Fibroblast of pulmonary artery (primary cell): ENCODE data around the gene EFNA2.
A peak's percentile ranks its signal among the peaks of the same experiment; 100 is the strongest.

ENCODE experiments used
- DNase-seq: peaks from one replicate; pipeline ENCODE4 v3.0.0-alpha.2; 2010; ENCODE audit warnings: low read depth
- H3K4me3 ChIP-seq: replicated peaks from 2 replicates; pipeline ENCODE4 v1.5.1; 2011; ENCODE audit warnings: low read depth, mild to moderate bottlenecking, control low read depth, low read length, moderate library complexity
- CTCF ChIP-seq: IDR thresholded peaks from 2 replicates; pipeline ENCODE4 v1.5.1; 2011; ENCODE audit warnings: mild to moderate bottlenecking, control low read depth, low read length, inconsistent platforms; ENCODE audit errors: missing control alignments

EFNA2 gene

GRCh38 chr19:1249990-1250436 lies 35.7 kb upstream of the EFNA2 start:
- H3K4me3 ChIP-seq = peak overlapping the region; percentile 85
- no peak for TF ChIP-seq CTCF
- DNase-seq = no peak

DNA sequence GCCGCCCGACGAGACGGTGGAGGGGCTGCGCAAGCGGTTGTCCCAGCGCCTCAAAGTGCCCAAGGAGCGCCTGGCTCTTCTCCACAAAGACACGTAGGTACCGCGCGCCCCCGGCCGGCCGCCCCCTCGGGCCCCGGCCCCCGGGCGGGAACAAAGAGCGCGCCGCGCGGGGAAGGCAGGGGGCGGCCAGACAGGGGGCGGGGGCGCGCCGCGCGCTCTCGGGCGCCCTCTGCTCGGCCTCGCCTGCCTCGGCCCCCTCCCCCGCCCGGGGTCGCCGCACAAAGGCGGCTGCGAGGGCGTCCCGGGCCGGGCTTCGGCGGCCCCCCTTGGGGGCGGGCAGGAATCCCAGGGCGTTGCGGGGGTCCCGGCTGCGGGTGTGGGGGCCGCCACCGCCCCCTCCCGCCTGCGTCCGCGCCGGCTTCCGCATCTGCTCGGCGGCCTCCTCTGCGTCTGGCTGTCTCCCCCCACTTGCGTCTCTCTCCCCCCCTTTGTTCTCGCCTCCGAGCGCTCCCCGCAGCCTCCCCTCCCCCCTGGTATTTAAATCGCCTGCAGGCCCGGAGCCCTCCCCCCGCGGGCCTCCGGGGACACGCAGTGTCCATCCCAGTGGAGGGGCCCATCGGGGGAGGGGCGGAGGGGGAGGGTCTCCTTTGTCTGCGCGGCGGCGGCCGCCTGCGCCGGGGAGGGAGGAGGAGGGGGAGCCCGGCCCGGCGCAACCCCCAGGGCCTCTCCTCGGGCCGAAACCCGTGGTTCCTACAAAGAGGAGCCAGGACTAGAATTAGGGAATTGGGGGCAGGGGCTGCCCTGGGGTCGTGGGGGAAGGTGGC lies 35.0 kb upstream of the EFNA2 start:
- no peak for TF ChIP-seq CTCF
- peak; percentile 82 for DNase-seq
- peak overlapping the region; percentile 85 for H3K4me3 ChIP-seq

- no peak for TF ChIP-seq CTCF
- H3K4me3 ChIP-seq = peak overlapping the region; percentile 85
- peak; percentile 82 for DNase-seq
These were observed 34.1 kb upstream of the EFNA2 start for GRCh38 chr19:1251330-1252220.

DNA sequence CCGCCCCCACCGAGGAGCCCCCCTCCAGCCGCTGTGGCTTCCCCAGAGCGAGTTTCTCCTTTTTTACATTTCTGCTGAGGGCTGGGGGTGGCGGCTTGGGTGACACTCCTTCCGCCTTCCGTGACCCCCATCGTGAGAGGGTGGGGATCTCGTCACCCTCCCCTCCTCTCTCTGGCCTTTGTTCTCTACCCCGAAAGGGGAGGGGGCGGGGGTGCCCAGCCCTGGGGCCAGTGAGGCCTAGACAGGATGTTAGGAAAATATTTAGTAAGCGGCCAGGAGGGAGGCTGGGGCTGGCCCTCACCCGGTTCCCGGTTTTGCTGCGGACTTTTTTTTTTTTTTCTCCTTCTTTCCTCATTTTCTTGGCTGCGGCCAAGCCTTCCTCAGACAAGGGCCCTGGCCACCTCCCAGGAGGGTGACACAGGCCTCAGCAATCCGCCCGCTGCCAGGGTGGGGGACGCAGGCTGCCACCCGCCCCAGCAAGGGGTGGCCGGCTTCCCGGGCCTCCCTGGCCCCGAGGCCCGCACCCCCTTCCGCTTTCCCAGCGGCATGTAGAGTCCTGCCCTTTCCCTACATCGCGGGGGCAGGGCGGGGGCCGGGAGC lies 33.4 kb upstream of the EFNA2 start:
- peak overlapping the region; percentile 85 for H3K4me3 ChIP-seq
- DNase-seq = peak; percentile 98
- TF ChIP-seq CTCF = no peak

DNA sequence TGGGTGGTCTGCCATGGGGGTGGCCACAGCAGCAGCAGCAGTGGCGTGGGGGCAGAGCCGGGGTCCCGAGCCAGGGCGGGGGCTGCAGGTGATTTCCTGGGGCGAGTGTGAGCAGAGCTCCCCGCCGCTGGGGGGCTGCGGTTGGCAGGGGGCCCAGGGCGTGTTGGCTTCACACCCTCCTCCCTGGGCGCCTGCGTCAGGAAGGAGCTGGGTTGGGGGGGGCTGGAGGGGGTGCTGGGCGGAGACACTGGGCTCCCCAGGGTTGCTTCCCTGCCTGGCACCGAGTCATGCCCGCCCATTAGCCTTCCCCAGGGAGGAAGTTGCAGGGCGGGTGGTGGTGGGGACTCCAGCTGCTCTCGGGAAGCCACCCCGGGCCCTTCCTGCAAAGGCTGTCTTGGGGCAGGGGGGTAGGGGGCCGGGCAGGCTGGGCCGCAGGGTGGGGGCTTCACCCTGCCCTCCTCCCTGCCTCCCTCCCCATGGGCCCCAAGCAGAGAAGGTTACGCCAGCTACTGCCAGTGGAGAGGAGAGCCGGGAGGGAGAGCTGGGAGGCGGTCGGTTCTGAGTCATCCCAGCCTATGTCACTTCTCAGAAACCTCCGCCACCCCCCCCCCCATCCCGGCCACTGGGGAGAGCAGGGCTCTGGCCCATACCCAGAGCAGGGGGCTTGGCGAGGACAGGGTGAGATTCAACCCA lies 32.7 kb upstream of the EFNA2 start:
- peak; percentile 98 for DNase-seq
- peak overlapping the region; percentile 85 for H3K4me3 ChIP-seq
- no peak for TF ChIP-seq CTCF

- TF ChIP-seq CTCF = no peak
- DNase-seq = no peak
- H3K4me3 ChIP-seq = peak overlapping the region; percentile 85
These were observed 32.1 kb upstream of the EFNA2 start for GRCh38 chr19:1253514-1254080.
